Prostate gland (tissue), 2 donors: Measurements from ENCODE around the gene CDC7.

Experiments used
- POLR2A ChIP-seq: fragments of 450-650 bp; IDR thresholded peaks from one replicate; pipeline ENCODE4 v1.6.1; 2016; ENCODE audit warnings: antibody characterized with exemption, mild to moderate bottlenecking
- POLR2AphosphoS5 ChIP-seq: sonication (generic); formaldehyde crosslinking; IDR thresholded peaks from one replicate; pipeline ENCODE4 v1.6.1; 2017; ENCODE audit warnings: antibody characterized with exemption
- TF ChIP-seq, protein P1 (sequence below), 4 experiments: fragments of 200-600 bp in 2 of 4; fragments of 450-650 bp in 2 of 4; sonication (generic) in 2 of 4; IDR thresholded peaks; 1 replicate in 3 of 4; 2 replicates in 1 of 4; pipeline ENCODE4 v1.5.1; 2016 to 2019; ENCODE audit warnings: antibody characterized with exemption in 4 of 4, mild to moderate bottlenecking in 2 of 4, moderate library complexity in 2 of 4

DNA sequence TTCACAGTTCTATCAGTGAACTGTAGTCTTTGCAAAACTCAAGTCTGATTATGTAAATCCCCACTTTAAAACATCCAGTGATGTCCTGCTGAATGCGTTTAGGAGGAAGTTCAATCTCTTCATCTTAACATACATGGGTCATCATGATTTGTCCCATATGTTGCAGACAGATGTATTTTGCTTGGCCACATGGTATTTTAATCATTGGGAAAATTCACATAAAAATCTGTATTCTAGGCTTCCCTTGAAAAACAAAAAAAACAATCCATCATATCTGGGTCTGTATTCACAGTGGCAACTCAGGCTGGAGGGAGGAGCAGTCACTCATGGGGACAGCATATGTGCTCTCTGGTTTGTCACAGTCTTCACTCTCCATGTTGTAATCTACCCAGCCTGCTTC lies 44.8 kb upstream of the CDC7 start:
- TF ChIP-seq, protein P1, sequence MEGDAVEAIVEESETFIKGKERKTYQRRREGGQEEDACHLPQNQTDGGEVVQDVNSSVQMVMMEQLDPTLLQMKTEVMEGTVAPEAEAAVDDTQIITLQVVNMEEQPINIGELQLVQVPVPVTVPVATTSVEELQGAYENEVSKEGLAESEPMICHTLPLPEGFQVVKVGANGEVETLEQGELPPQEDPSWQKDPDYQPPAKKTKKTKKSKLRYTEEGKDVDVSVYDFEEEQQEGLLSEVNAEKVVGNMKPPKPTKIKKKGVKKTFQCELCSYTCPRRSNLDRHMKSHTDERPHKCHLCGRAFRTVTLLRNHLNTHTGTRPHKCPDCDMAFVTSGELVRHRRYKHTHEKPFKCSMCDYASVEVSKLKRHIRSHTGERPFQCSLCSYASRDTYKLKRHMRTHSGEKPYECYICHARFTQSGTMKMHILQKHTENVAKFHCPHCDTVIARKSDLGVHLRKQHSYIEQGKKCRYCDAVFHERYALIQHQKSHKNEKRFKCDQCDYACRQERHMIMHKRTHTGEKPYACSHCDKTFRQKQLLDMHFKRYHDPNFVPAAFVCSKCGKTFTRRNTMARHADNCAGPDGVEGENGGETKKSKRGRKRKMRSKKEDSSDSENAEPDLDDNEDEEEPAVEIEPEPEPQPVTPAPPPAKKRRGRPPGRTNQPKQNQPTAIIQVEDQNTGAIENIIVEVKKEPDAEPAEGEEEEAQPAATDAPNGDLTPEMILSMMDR (IDR thresholded peaks at IDR 0.05), result no peak
- TF ChIP-seq POLR2A (no peak), POLR2AphosphoS5 (no peak)
